ENCODE data around the gene AANAT.

DNA sequence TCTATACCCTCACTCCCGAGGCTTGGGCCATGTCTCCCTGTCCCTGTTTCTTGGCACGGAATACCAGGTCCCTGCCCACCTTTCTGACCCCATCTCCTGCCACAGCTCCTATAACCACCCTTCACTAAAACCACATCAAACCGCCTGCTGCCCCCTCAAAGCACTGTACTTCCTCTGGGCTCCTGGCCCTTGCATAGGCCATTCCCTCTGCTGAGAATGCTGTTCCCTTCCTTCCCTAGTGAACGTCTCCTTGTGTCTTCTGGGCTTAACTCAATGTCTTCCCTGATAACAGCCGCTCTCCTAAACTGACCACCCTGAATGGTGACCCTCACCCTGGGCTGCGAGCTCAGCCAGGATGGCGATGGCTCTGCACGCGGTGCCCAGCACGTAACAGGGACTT, 10.7 kb downstream of the AANAT start:
- TF ChIP-seq, protein P1, sequence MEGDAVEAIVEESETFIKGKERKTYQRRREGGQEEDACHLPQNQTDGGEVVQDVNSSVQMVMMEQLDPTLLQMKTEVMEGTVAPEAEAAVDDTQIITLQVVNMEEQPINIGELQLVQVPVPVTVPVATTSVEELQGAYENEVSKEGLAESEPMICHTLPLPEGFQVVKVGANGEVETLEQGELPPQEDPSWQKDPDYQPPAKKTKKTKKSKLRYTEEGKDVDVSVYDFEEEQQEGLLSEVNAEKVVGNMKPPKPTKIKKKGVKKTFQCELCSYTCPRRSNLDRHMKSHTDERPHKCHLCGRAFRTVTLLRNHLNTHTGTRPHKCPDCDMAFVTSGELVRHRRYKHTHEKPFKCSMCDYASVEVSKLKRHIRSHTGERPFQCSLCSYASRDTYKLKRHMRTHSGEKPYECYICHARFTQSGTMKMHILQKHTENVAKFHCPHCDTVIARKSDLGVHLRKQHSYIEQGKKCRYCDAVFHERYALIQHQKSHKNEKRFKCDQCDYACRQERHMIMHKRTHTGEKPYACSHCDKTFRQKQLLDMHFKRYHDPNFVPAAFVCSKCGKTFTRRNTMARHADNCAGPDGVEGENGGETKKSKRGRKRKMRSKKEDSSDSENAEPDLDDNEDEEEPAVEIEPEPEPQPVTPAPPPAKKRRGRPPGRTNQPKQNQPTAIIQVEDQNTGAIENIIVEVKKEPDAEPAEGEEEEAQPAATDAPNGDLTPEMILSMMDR (conservative IDR thresholded peaks at IDR 0.05): no peak
- TF ChIP-seq EZH2 (IDR thresholded peaks at IDR 0.05; ENCODE audit: low read depth): no peak

Measured in PC-9 (cell line).